HEK293 (cell line): ENCODE data around the gene ALMS1.

Experiments used
- ELK4 ChIP-seq: IDR thresholded peaks from 2 replicates; pipeline ENCODE4 v1.6.1; 2011; ENCODE audit warnings: mild to moderate bottlenecking, low read depth, low read length, borderline replicate concordance
- GLIS2 ChIP-seq: fragments of 450-650 bp; formaldehyde crosslinking; IDR thresholded peaks from 2 replicates; pipeline ENCODE4 v1.5.1; 2016; ENCODE audit warnings: missing biosample characterization, missing genetic modification characterization
- KLF7 ChIP-seq: fragments of 450-650 bp; formaldehyde crosslinking; IDR thresholded peaks from 2 replicates; pipeline ENCODE4 v1.5.1; 2016; ENCODE audit warnings: missing biosample characterization, missing genetic modification characterization, borderline replicate concordance
- SP3 ChIP-seq: fragments of 450-650 bp; formaldehyde crosslinking; IDR thresholded peaks from 2 replicates; pipeline ENCODE4 v1.5.1; 2016; ENCODE audit warnings: missing biosample characterization, missing genetic modification characterization
- ZNF155 ChIP-seq: fragments of 450-650 bp; formaldehyde crosslinking; IDR thresholded peaks from 2 replicates; pipeline ENCODE4 v1.5.1; 2016; ENCODE audit warnings: missing biosample characterization, missing genetic modification characterization
- ZNF157 ChIP-seq: fragments of 450-650 bp; formaldehyde crosslinking; IDR thresholded peaks from 2 replicates; pipeline ENCODE4 v1.5.1; 2016; ENCODE audit warnings: missing biosample characterization, missing genetic modification characterization
- ZNF16 ChIP-seq: fragments of 450-650 bp; formaldehyde crosslinking; IDR thresholded peaks from 2 replicates; pipeline ENCODE4 v1.5.1; 2016; ENCODE audit warnings: low read depth, missing biosample characterization, missing genetic modification characterization
- ZNF169 ChIP-seq: fragments of 450-650 bp; formaldehyde crosslinking; IDR thresholded peaks from 2 replicates; pipeline ENCODE4 v1.5.1; 2016; ENCODE audit warnings: missing biosample characterization, missing genetic modification characterization
- ZNF223 ChIP-seq: fragments of 450-650 bp; formaldehyde crosslinking; IDR thresholded peaks from 2 replicates; pipeline ENCODE4 v1.5.1; 2016; ENCODE audit warnings: missing biosample characterization, missing genetic modification characterization
- ZNF248 ChIP-seq: fragments of 450-650 bp; formaldehyde crosslinking; IDR thresholded peaks from 2 replicates; pipeline ENCODE4 v1.5.1; 2017; ENCODE audit warnings: missing biosample characterization, missing genetic modification characterization
- ZNF266 ChIP-seq: fragments of 450-650 bp; formaldehyde crosslinking; IDR thresholded peaks from 2 replicates; pipeline ENCODE4 v1.5.1; 2016; ENCODE audit warnings: missing biosample characterization, missing genetic modification characterization, low read depth
- ZNF274 ChIP-seq, 2 experiments: fragments of 200-500 bp in 1 of 2; fragments of 450-650 bp in 1 of 2; sonication (Bioruptor generic) in 1 of 2; formaldehyde crosslinking in 1 of 2; IDR thresholded peaks; 2 replicates each; pipeline versions ENCODE4 v1.5.1 to v1.6.1; 2014 to 2016; ENCODE audit warnings: borderline replicate concordance in 1 of 2, inconsistent platforms in 1 of 2, low read length in 1 of 2, missing biosample characterization in 1 of 2, missing genetic modification characterization in 1 of 2
- ZNF394 ChIP-seq: fragments of 450-650 bp; formaldehyde crosslinking; IDR thresholded peaks from 2 replicates; pipeline ENCODE4 v1.5.1; 2016; ENCODE audit warnings: missing biosample characterization, missing genetic modification characterization, mild to moderate bottlenecking, moderate library complexity, borderline replicate concordance
- ZNF513 ChIP-seq: fragments of 450-650 bp; IDR thresholded peaks from 2 replicates; pipeline ENCODE4 v1.5.1; 2018; ENCODE audit warnings: missing biosample characterization, missing genetic modification characterization
- ZNF548 ChIP-seq: fragments of 450-650 bp; formaldehyde crosslinking; IDR thresholded peaks from 2 replicates; pipeline ENCODE4 v1.5.1; 2016; ENCODE audit warnings: missing biosample characterization, missing genetic modification characterization
- ZNF549 ChIP-seq: fragments of 450-650 bp; IDR thresholded peaks from 2 replicates; pipeline ENCODE4 v1.5.1; 2018; ENCODE audit warnings: missing biosample characterization, missing genetic modification characterization, mild to moderate bottlenecking, inconsistent platforms, moderate library complexity
- ZNF585B ChIP-seq: fragments of 450-650 bp; formaldehyde crosslinking; IDR thresholded peaks from 2 replicates; pipeline ENCODE4 v1.5.1; 2016; ENCODE audit warnings: missing biosample characterization, missing genetic modification characterization
- ZNF777 ChIP-seq: fragments of 450-650 bp; formaldehyde crosslinking; IDR thresholded peaks from 2 replicates; pipeline ENCODE4 v1.5.1; 2017; ENCODE audit warnings: missing biosample characterization, missing genetic modification characterization, borderline replicate concordance
- ZNF785 ChIP-seq: fragments of 450-650 bp; formaldehyde crosslinking; IDR thresholded peaks from 2 replicates; pipeline ENCODE4 v1.5.1; 2016; ENCODE audit warnings: missing biosample characterization, missing genetic modification characterization
- ZSCAN18 ChIP-seq: fragments of 450-650 bp; formaldehyde crosslinking; IDR thresholded peaks from 2 replicates; pipeline ENCODE4 v1.5.1; 2016; ENCODE audit warnings: missing biosample characterization, missing genetic modification characterization
- TF ChIP-seq, protein P1 (sequence below): fragments of 450-650 bp; formaldehyde crosslinking; IDR thresholded peaks from 2 replicates; pipeline ENCODE4 v1.5.1; 2016; ENCODE audit warnings: missing biosample characterization, missing genetic modification characterization
- TF ChIP-seq, protein P2 (sequence below): fragments of 450-650 bp; formaldehyde crosslinking; IDR thresholded peaks from 2 replicates; pipeline ENCODE4 v1.5.1; 2016; ENCODE audit warnings: missing biosample characterization, missing genetic modification characterization
- TF ChIP-seq, protein P3 (sequence below): sonication (generic); formaldehyde crosslinking; IDR thresholded peaks from 2 replicates; pipeline ENCODE4 v1.8.1; 2022; ENCODE audit warnings: mild to moderate bottlenecking, moderate library complexity, missing genetic modification reagents
- TF ChIP-seq, protein P4 (sequence below): fragments of 450-650 bp; formaldehyde crosslinking; IDR thresholded peaks from 2 replicates; pipeline ENCODE4 v1.5.1; 2016; ENCODE audit warnings: missing biosample characterization, missing genetic modification characterization
- TF ChIP-seq, protein P5 (sequence below): fragments of 450-650 bp; formaldehyde crosslinking; IDR thresholded peaks from 2 replicates; pipeline ENCODE4 v1.5.1; 2016; ENCODE audit warnings: missing biosample characterization, missing genetic modification characterization

The ALMS1 gene

DNA sequence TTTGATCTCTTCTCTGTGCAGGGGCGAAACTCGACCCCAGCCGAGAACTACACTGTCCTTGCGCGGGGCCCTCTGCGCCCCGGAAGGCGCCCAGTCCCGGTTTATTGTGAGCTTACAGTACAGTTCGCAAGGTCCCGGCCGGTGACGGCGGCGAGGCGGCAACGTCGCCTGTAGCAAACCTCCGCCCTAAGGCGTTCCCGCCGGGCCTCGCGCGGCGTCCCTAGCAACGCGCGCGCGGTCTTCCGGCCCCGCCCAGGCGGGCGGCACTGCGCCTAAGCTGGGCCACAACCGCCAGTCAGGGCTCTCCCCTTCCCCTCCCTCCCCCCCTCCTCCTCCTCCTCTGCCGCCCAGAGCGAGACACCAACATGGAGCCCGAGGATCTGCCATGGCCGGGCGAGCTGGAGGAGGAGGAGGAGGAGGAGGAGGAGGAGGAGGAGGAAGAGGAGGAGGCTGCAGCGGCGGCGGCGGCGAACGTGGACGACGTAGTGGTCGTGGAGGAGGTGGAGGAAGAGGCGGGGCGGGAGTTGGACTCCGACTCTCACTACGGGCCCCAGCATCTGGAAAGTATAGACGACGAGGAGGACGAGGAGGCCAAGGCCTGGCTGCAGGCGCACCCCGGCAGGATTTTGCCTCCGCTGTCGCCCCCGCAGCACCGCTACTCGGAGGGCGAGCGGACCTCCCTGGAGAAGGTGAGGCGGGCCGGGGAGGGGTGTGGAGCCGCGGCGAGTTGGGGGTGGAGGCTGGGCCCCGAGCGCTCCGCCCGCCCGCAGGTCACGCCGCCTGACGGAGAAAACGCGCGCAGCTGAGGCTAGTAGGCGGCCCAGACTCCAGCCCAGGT is at the start of gene ALMS1 (continued):
- TF ChIP-seq, protein P1, sequence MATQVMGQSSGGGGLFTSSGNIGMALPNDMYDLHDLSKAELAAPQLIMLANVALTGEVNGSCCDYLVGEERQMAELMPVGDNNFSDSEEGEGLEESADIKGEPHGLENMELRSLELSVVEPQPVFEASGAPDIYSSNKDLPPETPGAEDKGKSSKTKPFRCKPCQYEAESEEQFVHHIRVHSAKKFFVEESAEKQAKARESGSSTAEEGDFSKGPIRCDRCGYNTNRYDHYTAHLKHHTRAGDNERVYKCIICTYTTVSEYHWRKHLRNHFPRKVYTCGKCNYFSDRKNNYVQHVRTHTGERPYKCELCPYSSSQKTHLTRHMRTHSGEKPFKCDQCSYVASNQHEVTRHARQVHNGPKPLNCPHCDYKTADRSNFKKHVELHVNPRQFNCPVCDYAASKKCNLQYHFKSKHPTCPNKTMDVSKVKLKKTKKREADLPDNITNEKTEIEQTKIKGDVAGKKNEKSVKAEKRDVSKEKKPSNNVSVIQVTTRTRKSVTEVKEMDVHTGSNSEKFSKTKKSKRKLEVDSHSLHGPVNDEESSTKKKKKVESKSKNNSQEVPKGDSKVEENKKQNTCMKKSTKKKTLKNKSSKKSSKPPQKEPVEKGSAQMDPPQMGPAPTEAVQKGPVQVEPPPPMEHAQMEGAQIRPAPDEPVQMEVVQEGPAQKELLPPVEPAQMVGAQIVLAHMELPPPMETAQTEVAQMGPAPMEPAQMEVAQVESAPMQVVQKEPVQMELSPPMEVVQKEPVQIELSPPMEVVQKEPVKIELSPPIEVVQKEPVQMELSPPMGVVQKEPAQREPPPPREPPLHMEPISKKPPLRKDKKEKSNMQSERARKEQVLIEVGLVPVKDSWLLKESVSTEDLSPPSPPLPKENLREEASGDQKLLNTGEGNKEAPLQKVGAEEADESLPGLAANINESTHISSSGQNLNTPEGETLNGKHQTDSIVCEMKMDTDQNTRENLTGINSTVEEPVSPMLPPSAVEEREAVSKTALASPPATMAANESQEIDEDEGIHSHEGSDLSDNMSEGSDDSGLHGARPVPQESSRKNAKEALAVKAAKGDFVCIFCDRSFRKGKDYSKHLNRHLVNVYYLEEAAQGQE (tag by site-specific recombination) = peak; percentile 31; the same call in 1 of the 2 replicates
- TF ChIP-seq ZNF777 (tag by site-specific recombination) (peak; percentile 88), ZNF157 (tag by site-specific recombination) (no peak), ZNF169 (tag by site-specific recombination) (no peak), ELK4 (no peak), ZNF223 (tag by site-specific recombination) (no peak), ZNF549 (tag by site-specific recombination) (no peak), ZNF16 (no peak), KLF7 (tag by site-specific recombination) (no peak), ZNF248 (tag by site-specific recombination) (no peak), SP3 (tag by site-specific recombination) (peak; percentile 93), ZNF785 (tag by site-specific recombination) (no peak), ZNF155 (tag by site-specific recombination) (no peak), ZNF548 (tag by site-specific recombination) (no peak), ZNF585B (tag by site-specific recombination) (no peak), GLIS2 (peak; percentile 67), ZNF266 (tag by site-specific recombination) (no peak), ZNF274 (IDR thresholded peaks at IDR 0.05; ENCODE audit: low read length) (no peak), ZNF274 (tag by site-specific recombination; IDR thresholded peaks at IDR 0.05; ENCODE audit: borderline replicate concordance) (no peak), ZSCAN18 (tag by site-specific recombination) (no peak), ZNF394 (tag by site-specific recombination) (no peak), ZNF513 (tag by site-specific recombination) (peak; percentile 98)
- TF ChIP-seq, protein P2, sequence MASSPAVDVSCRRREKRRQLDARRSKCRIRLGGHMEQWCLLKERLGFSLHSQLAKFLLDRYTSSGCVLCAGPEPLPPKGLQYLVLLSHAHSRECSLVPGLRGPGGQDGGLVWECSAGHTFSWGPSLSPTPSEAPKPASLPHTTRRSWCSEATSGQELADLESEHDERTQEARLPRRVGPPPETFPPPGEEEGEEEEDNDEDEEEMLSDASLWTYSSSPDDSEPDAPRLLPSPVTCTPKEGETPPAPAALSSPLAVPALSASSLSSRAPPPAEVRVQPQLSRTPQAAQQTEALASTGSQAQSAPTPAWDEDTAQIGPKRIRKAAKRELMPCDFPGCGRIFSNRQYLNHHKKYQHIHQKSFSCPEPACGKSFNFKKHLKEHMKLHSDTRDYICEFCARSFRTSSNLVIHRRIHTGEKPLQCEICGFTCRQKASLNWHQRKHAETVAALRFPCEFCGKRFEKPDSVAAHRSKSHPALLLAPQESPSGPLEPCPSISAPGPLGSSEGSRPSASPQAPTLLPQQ (tag by site-specific recombination) = peak; percentile 40; the same call in 1 of the 2 replicates
- TF ChIP-seq, protein P3, sequence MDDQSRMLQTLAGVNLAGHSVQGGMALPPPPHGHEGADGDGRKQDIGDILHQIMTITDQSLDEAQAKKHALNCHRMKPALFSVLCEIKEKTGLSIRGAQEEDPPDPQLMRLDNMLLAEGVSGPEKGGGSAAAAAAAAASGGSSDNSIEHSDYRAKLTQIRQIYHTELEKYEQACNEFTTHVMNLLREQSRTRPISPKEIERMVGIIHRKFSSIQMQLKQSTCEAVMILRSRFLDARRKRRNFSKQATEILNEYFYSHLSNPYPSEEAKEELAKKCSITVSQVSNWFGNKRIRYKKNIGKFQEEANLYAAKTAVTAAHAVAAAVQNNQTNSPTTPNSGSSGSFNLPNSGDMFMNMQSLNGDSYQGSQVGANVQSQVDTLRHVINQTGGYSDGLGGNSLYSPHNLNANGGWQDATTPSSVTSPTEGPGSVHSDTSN (CRISPR knock-in tag) = 0 out of 2 replicates have a peak, but pooled peaks have one; percentile 27
- TF ChIP-seq, protein P4, sequence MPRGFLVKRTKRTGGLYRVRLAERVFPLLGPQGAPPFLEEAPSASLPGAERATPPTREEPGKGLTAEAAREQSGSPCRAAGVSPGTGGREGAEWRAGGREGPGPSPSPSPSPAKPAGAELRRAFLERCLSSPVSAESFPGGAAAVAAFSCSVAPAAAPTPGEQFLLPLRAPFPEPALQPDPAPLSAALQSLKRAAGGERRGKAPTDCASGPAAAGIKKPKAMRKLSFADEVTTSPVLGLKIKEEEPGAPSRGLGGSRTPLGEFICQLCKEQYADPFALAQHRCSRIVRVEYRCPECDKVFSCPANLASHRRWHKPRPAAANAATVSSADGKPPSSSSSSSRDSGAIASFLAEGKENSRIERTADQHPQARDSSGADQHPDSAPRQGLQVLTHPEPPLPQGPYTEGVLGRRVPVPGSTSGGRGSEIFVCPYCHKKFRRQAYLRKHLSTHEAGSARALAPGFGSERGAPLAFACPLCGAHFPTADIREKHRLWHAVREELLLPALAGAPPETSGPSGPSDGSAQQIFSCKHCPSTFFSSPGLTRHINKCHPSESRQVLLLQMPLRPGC = no peak
- TF ChIP-seq, protein P5, sequence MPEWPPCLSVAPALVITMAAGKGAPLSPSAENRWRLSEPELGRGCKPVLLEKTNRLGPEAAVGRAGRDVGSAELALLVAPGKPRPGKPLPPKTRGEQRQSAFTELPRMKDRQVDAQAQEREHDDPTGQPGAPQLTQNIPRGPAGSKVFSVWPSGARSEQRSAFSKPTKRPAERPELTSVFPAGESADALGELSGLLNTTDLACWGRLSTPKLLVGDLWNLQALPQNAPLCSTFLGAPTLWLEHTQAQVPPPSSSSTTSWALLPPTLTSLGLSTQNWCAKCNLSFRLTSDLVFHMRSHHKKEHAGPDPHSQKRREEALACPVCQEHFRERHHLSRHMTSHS (tag by site-specific recombination) = no peak
